HepG2 (cell line): Measurements from ENCODE around the gene NFIC. TPM values are rescaled to one million over a fixed set of nuclear protein-coding genes. Genes with fewer than 3 reads are reported as not detected.

Experiments used
- ATF7-NPFF ChIP-seq: sonication (generic); formaldehyde crosslinking; IDR thresholded peaks from 2 replicates; pipeline ENCODE4 v1.8.1; 2023; ENCODE audit warnings: mild to moderate bottlenecking, low read depth, missing genetic modification reagents, moderate library complexity
- BORCS8-MEF2B ChIP-seq: sonication (generic); formaldehyde crosslinking; IDR thresholded peaks from 2 replicates; pipeline ENCODE4 v1.8.0; 2022; ENCODE audit warnings: mild to moderate bottlenecking, missing genetic modification reagents
- CTCF ChIP-seq: sonication (generic); formaldehyde crosslinking; IDR thresholded peaks from 2 replicates; pipeline ENCODE4 v1.5.0; 2020; ENCODE audit warnings: mild to moderate bottlenecking, missing genetic modification reagents, moderate library complexity
- E2F5 ChIP-seq: sonication (generic); formaldehyde crosslinking; conservative IDR thresholded peaks from 2 replicates; pipeline ENCODE4 v1.4.0; 2020; ENCODE audit warnings: missing genetic modification reagents
- HNRNPK ChIP-seq: fragments of 200-400 bp; formaldehyde crosslinking; IDR thresholded peaks from 2 replicates; pipeline ENCODE4 v1.6.1; 2018; ENCODE audit warnings: low read length, low read depth, moderate library complexity, mild to moderate bottlenecking; ENCODE audit not compliant: poor library complexity, severe bottlenecking
- ISX ChIP-seq: sonication (generic); formaldehyde crosslinking; conservative IDR thresholded peaks from 2 replicates; pipeline ENCODE4 v1.5.0; 2020; ENCODE audit warnings: missing genetic modification reagents
- MYNN ChIP-seq: sonication (generic); formaldehyde crosslinking; IDR thresholded peaks from 2 replicates; pipeline ENCODE4 v1.4.0; 2020; ENCODE audit warnings: mild to moderate bottlenecking, low read depth, missing genetic modification reagents
- PCBP1 ChIP-seq: fragments of 200-400 bp; formaldehyde crosslinking; IDR thresholded peaks from 2 replicates; pipeline ENCODE4 v1.6.1; 2017; ENCODE audit warnings: mild to moderate bottlenecking, low read depth, low read length, borderline replicate concordance
- PTBP1 ChIP-seq: fragments of 200-400 bp; formaldehyde crosslinking; IDR thresholded peaks from 2 replicates; pipeline ENCODE4 v1.6.1; 2018; ENCODE audit warnings: low read length, low read depth; ENCODE audit not compliant: poor library complexity, severe bottlenecking
- REST ChIP-seq, 2 experiments: IDR thresholded peaks; 2 replicates each; pipeline ENCODE4 v1.6.1; 2011 to 2012; ENCODE audit warnings: low read length in 2 of 2, borderline replicate concordance in 1 of 2, low read depth in 1 of 2, mild to moderate bottlenecking in 1 of 2, moderate library complexity in 1 of 2
- RFX5 ChIP-seq: IDR thresholded peaks from 2 replicates; pipeline ENCODE4 v1.6.1; 2011; ENCODE audit warnings: low read depth, low read length, improper control_type of control experiment
- TRAFD1 ChIP-seq: sonication (generic); formaldehyde crosslinking; IDR thresholded peaks from 2 replicates; pipeline ENCODE4 v1.5.1; 2020; ENCODE audit warnings: missing genetic modification reagents, mild to moderate bottlenecking, borderline replicate concordance
- TSC22D2 ChIP-seq: sonication (generic); formaldehyde crosslinking; IDR thresholded peaks from 2 replicates; pipeline ENCODE4 v1.5.1; 2020; ENCODE audit warnings: missing genetic modification reagents, mild to moderate bottlenecking, borderline replicate concordance
- ZFY ChIP-seq: sonication (generic); formaldehyde crosslinking; IDR thresholded peaks from 2 replicates; pipeline ENCODE4 v1.4.0; 2020; ENCODE audit warnings: missing genetic modification reagents
- ZNF33A ChIP-seq: sonication (generic); formaldehyde crosslinking; IDR thresholded peaks from 2 replicates; pipeline ENCODE4 v1.5.1; 2020; ENCODE audit warnings: missing genetic modification reagents, mild to moderate bottlenecking, moderate library complexity, borderline replicate concordance
- ZNF576 ChIP-seq: sonication (generic); formaldehyde crosslinking; IDR thresholded peaks from 2 replicates; pipeline ENCODE4 v1.4.0; 2020; ENCODE audit warnings: mild to moderate bottlenecking, missing genetic modification reagents
- ZNF766 ChIP-seq: sonication (generic); formaldehyde crosslinking; IDR thresholded peaks from 2 replicates; pipeline ENCODE4 v1.5.0; 2020; ENCODE audit warnings: missing genetic modification reagents, borderline replicate concordance
- ZNF816 ChIP-seq: sonication (generic); formaldehyde crosslinking; IDR thresholded peaks from 2 replicates; pipeline ENCODE4 v1.8.0; 2022; ENCODE audit warnings: missing genetic modification reagents, mild to moderate bottlenecking, borderline replicate concordance
- ZNF839 ChIP-seq: sonication (generic); formaldehyde crosslinking; IDR thresholded peaks from 2 replicates; pipeline ENCODE4 v1.4.0; 2020; ENCODE audit warnings: missing genetic modification reagents, mild to moderate bottlenecking, borderline replicate concordance
- polyA plus RNA-seq, 8 experiments: library from polyadenylated mRNA; depleted of rRNA in 3 of 8; stranded (reverse) in 7 of 8; unstranded in 1 of 8; fragments of >200 nt; fragmentation: Illumina TruSeq in 4 of 8; extraction: Trizol in 4 of 8; gene quantifications; 2 replicates each; pipeline versions ENCODE4 v1.2.1 to v1.2.3, GENCODE V29; 2011 to 2016; ENCODE audit warnings: low read depth in 4 of 8, missing spikeins in 1 of 8, mixed read lengths in 1 of 8; ENCODE audit not compliant: insufficient read depth in 1 of 8
- total RNA-seq, 5 experiments: library from RNA; depleted of rRNA; stranded (reverse); fragments of >200 nt; fragmentation: Illumina TruSeq; extraction: Trizol; gene quantifications; 2 replicates each; pipeline ENCODE4 v1.2.3, GENCODE V29; 2016; ENCODE audit warnings: low read depth in 1 of 5

Gene NFIC
- total and polyA plus RNA-seq, 2 of the 13 experiments (the other 11 are each of a cell fraction or from before 2014, with no cell fraction given) = 1.3 to 2.5 TPM

GRCh38 chr19:3505598-3506383 lies 139.4 kb downstream of the NFIC start, which contains the start of gene FZR1 (continued):
- TF ChIP-seq REST (IDR thresholded peaks at IDR 0.05; ENCODE audit: borderline replicate concordance in 1 of 2, low read depth in 1 of 2, low read length in 2 of 2) (no peak), E2F5 (CRISPR knock-in tag) (peak; percentile 60; the same call in 1 of the 2 replicates), ISX (CRISPR knock-in tag) (no peak), ZNF576 (CRISPR knock-in tag) (no peak), MYNN (CRISPR knock-in tag) (no peak), PTBP1 (no peak), ZNF839 (CRISPR knock-in tag) (no peak; the same call in 1 of the 2 replicates), TRAFD1 (CRISPR knock-in tag) (no peak), ATF7-NPFF (CRISPR knock-in tag) (no peak; the same call in 1 of the 2 replicates), RFX5 (peak; percentile 72), CTCF (peak; percentile 48), ZNF816 (no peak), PCBP1 (no peak), ZNF766 (CRISPR knock-in tag) (no peak), ZFY (CRISPR knock-in tag) (peak; percentile 72; the same call in 1 of the 2 replicates), HNRNPK (no peak), TSC22D2 (no peak), ZNF33A (no peak), BORCS8-MEF2B (CRISPR knock-in tag) (no peak; the same call in 1 of the 2 replicates)
